Osteoblast (primary cell): ENCODE measurements around the gene OSBPL2. TPM values are rescaled to one million over a fixed set of nuclear protein-coding genes. Genes with fewer than 3 reads are reported as not detected.

Experiments used
- DNase-seq: peaks from one replicate; pipeline ENCODE4 v3.0.0; 2011; ENCODE audit warnings: low spot score, mixed read lengths; ENCODE audit not compliant: insufficient read length; ENCODE audit errors: missing footprints
- H2AFZ ChIP-seq: 2 replicates; pipeline ENCODE4 v1.6.0; 2011; ENCODE audit warnings: mild to moderate bottlenecking, low read length
- H3K27ac ChIP-seq: 2 replicates; pipeline ENCODE4 v1.5.1; 2011; ENCODE audit warnings: mild to moderate bottlenecking, low read depth, low read length, moderate library complexity
- H3K27me3 ChIP-seq: 2 replicates; pipeline ENCODE4 v1.6.0; 2012; ENCODE audit warnings: mild to moderate bottlenecking, control low read depth, inconsistent platforms, low read length, moderate library complexity; ENCODE audit not compliant: insufficient read depth
- H3K36me3 ChIP-seq: 2 replicates; pipeline ENCODE4 v1.5.1; 2011; ENCODE audit warnings: mild to moderate bottlenecking, low read length, control low read depth, moderate library complexity; ENCODE audit not compliant: insufficient read depth
- H3K4me1 ChIP-seq: 2 replicates; pipeline ENCODE4 v1.5.1; 2011; ENCODE audit warnings: mild to moderate bottlenecking, low read length, control low read depth, moderate library complexity; ENCODE audit not compliant: insufficient read depth
- H3K4me2 ChIP-seq: 2 replicates; pipeline ENCODE4 v1.6.0; 2011; ENCODE audit warnings: mild to moderate bottlenecking, low read length; ENCODE audit not compliant: insufficient read depth
- H3K4me3 ChIP-seq: fragments of 200-600 bp; sonication (generic); 3 replicates; pipeline ENCODE4 v1.5.1; 2012; ENCODE audit warnings: mild to moderate bottlenecking, low read length, inconsistent platforms; ENCODE audit not compliant: insufficient read depth
- H3K79me2 ChIP-seq: 2 replicates; pipeline ENCODE4 v1.6.0; 2012; ENCODE audit warnings: mild to moderate bottlenecking, low read length, control low read depth, inconsistent platforms; ENCODE audit not compliant: insufficient read depth
- H3K9me3 ChIP-seq: 2 replicates; pipeline ENCODE4 v1.5.1; 2011; ENCODE audit warnings: low read depth, low read length, control low read depth
- H4K20me1 ChIP-seq: 2 replicates; pipeline ENCODE4 v1.6.0; 2012; ENCODE audit warnings: mild to moderate bottlenecking, low read length, control low read depth; ENCODE audit not compliant: insufficient read depth
- total RNA-seq: library from RNA; depleted of rRNA; stranded (reverse); fragments of >200 nt; gene quantifications from 2 replicates; pipeline ENCODE4 v1.2.3, GENCODE V29; 2012
- TF ChIP-seq, protein P1 (sequence below): IDR thresholded peaks from 2 replicates; pipeline ENCODE4 v1.5.1; 2011; ENCODE audit warnings: mild to moderate bottlenecking, low read depth, low read length, moderate library complexity; ENCODE audit errors: extremely low read depth

OSBPL2 gene
- total RNA-seq, 1 donor: 35.8 TPM

DNA sequence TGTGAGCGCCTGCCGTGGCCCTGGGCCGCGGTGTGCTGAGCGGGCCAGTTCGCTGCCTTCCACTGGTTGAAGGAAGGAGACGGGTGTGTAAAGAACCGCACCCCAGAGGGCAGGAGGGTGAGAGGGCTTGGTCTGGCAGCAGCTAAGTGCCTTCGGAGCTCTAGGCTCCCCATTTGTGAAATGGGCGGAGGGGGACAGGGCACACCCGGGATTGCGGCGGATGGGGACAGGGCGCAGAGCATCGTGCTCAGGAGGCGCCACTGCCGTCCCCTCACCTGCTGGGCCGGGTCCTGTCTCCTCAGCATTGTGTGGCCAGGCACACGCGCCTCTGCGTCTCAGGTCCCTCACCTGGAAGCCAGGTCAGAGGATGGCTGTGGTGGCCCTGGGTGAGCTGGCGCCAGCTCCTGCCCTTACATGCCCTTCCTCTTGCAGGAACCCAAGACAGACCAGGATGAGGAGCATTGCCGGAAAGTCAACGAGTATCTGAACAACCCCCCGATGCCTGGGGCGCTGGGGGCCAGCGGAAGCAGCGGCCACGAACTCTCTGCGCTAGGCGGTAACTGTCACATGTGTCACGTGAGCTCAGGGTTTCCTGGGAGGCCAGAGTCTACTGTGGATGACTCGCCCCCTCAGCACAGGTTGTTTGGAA, 67.6 kb downstream of the OSBPL2 start:
- TF ChIP-seq, protein P1, sequence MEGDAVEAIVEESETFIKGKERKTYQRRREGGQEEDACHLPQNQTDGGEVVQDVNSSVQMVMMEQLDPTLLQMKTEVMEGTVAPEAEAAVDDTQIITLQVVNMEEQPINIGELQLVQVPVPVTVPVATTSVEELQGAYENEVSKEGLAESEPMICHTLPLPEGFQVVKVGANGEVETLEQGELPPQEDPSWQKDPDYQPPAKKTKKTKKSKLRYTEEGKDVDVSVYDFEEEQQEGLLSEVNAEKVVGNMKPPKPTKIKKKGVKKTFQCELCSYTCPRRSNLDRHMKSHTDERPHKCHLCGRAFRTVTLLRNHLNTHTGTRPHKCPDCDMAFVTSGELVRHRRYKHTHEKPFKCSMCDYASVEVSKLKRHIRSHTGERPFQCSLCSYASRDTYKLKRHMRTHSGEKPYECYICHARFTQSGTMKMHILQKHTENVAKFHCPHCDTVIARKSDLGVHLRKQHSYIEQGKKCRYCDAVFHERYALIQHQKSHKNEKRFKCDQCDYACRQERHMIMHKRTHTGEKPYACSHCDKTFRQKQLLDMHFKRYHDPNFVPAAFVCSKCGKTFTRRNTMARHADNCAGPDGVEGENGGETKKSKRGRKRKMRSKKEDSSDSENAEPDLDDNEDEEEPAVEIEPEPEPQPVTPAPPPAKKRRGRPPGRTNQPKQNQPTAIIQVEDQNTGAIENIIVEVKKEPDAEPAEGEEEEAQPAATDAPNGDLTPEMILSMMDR: no peak
- H3K79me2 ChIP-seq: peaks cover 51% of the 10 kb centered on the region
- H3K4me3 ChIP-seq: no peak overlapping the region
- peak; percentile 85 for DNase-seq
- H2AFZ ChIP-seq: no peak overlapping the region
- peaks cover 43% of the 10 kb centered on the region for H3K36me3 ChIP-seq
- H3K9me3 ChIP-seq: no peaks in the 10 kb centered on the region
- no peak overlapping the region for H3K27ac ChIP-seq
- no peak overlapping the region for H3K4me2 ChIP-seq
- H4K20me1 ChIP-seq: peaks cover 52% of the 10 kb centered on the region
- peaks cover 18% of the 10 kb centered on the region for H3K4me1 ChIP-seq
- no peaks in the 10 kb centered on the region for H3K27me3 ChIP-seq

DNA sequence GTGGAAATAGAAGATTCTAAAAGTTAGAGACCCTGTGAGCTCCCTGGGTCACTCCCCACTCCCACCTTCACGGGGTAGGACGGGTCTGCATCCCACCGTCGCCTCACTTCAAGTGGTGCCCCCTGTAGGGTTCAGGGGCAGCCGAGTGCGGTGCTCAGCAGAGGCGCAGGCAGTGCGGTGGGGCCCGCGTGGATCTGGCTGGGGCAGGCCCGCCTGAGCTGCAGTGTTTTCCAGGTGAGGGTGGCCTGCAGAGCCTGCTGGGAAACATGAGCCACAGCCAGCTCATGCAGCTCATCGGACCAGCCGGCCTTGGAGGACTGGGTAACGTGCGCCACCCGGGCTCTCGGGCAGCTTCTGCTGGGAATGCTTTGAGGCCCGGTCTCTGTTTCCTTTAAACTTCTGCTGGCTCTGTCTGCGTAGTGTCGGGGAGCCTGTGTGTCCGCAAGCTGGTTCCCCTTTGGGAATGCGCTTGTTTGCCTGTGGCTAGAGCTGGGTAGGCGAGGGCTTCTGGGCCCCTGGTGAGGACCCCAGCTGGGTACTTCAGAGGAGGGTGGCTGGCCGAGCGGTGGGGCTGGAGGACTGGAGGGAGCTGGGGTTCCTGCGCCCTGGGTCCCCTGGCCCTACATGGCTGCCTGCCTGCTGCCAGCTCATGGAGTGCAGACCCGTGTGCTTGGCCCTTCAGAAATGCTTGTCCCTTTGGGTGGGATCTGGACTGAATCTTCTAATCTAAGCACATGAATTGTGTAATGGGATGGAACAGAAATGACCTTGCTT, 68.3 kb downstream of the OSBPL2 start:
- Histone ChIP-seq H3K4me2 (no peak overlapping the region), H3K4me1 (peaks cover 18% of the 10 kb centered on the region), H3K27me3 (no peaks in the 10 kb centered on the region), H4K20me1 (peaks cover 52% of the 10 kb centered on the region), H3K27ac (no peak overlapping the region), H3K79me2 (peaks cover 51% of the 10 kb centered on the region), H3K36me3 (peaks cover 43% of the 10 kb centered on the region), H3K9me3 (no peaks in the 10 kb centered on the region), H3K4me3 (no peak overlapping the region), H2AFZ (no peak overlapping the region)
- TF ChIP-seq, protein P1: no peak
- peak; percentile 84 for DNase-seq

DNA sequence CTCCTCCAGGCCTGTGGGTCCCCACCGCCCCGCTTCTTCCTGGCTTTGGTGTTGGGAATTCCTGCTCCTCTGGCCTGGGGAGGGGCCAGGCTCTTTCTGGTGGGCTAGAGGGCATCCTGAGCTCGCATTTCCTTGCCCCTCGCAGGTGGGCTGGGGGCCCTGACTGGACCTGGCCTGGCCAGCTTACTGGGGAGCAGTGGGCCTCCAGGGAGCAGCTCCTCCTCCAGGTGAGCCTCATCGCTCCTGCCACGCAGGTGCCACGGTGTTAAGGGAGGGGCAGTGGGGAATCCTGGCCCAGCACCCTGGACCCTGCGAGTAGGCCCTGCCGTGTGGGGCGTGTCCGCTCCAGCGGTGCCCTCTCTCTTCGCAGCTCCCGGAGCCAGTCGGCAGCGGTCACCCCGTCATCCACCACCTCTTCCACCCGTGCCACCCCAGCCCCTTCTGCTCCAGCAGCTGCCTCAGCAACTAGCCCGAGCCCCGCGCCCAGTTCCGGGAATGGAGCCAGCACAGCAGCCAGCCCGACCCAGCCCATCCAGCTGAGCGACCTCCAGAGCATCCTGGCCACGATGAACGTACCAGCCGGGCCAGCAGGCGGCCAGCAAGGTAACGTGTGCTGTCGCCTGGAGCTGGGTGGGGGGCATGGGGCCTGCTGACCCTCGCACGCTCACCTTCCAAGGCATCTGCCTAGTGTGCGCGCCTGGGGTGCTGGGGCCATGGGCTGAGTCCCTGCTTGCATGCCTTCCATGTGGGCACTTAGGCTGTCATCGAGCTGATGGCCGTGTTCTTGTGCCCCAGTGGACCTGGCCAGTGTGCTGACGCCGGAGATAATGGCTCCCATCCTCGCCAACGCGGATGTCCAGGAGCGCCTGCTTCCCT, 69.1 kb downstream of the OSBPL2 start:
- peaks cover 51% of the 10 kb centered on the region for H3K79me2 ChIP-seq
- no peaks in the 10 kb centered on the region for H3K27me3 ChIP-seq
- H2AFZ ChIP-seq: no peak overlapping the region
- H4K20me1 ChIP-seq: peaks cover 52% of the 10 kb centered on the region
- no peak overlapping the region for H3K27ac ChIP-seq
- no peaks in the 10 kb centered on the region for H3K9me3 ChIP-seq
- peaks cover 18% of the 10 kb centered on the region for H3K4me1 ChIP-seq
- no peak overlapping the region for H3K4me2 ChIP-seq
- H3K36me3 ChIP-seq: peaks cover 43% of the 10 kb centered on the region
- DNase-seq: no peak
- no peak overlapping the region for H3K4me3 ChIP-seq
- TF ChIP-seq, protein P1: no peak
